IPS DF 6.9 (cell line): ENCODE measurements around the gene ID2.

Source experiments
- DNase-seq: peaks from one replicate; pipeline ENCODE4 v3.0.0-alpha.2; 2013; ENCODE audit warnings: low read depth, low spot score
- H3K27ac ChIP-seq: one replicate; pipeline ENCODE4 v1.5.1; 2013; ENCODE audit warnings: low read length, control low read depth
- H3K27me3 ChIP-seq: 2 replicates; pipeline ENCODE4 v1.6.1; 2013; ENCODE audit warnings: mild to moderate bottlenecking, low read length; ENCODE audit not compliant: control insufficient read depth, insufficient read depth
- H3K36me3 ChIP-seq: 2 replicates; pipeline ENCODE4 v1.6.1; 2013; ENCODE audit warnings: low read length; ENCODE audit not compliant: control insufficient read depth, insufficient read depth
- H3K4me1 ChIP-seq: 2 replicates; pipeline ENCODE4 v1.6.1; 2013; ENCODE audit warnings: low read length; ENCODE audit not compliant: control insufficient read depth, insufficient read depth
- H3K4me3 ChIP-seq: 2 replicates; pipeline ENCODE4 v1.5.1; 2013; ENCODE audit warnings: mild to moderate bottlenecking, low read length
- H3K9me3 ChIP-seq: 2 replicates; pipeline ENCODE4 v1.6.1; 2013; ENCODE audit warnings: low read length, inconsistent platforms; ENCODE audit not compliant: control insufficient read depth, insufficient read depth
- WGBS: extraction: QIAGEN DNeasy Blood & Tissue Kit; methylation state at CpG from one replicate; pipeline ENCODE4 v1.1.7; 2013; ENCODE audit warnings: mixed read lengths, missing lambda C conversion rate; ENCODE audit not compliant: insufficient read length, insufficient coverage; 5-methylcytosine and 5-hydroxymethylcytosine counted together

Gene ID2

DNA sequence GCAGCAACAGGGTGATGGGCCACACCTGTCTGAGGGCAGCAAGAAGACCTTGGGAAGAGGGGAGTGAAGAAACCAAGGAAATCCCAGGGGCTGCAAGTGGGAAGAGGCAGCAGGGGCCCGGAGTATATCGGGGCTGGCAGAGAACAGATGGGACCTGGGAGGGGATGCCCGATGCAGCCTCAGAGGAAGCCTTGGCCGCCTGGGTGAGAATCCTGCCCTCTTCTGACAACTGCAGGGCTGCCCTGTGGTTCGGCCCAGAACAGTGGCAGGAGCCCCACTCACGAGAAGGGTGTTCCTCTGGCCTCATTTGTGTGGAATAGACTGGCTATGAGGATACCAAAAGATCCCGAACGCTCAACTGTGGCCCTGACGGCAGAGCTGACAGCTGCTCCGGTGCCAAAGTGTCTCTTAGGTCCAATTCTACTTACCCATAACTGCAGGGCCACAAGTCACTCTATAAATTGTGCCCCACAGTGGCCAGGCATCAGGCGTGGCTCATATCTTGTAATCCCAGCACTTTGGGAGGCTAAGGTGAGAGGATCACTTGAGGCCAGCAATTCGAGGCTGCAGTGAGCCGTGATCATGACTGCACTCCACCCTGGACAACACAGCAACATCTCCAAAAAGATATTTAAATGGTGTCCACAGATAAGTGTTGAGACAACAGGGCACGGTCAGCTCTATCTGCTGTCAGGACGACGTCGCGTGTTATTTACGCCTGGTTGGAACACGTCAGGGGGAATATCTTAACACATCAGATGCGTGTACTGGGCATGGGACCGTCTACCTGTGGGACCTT is 23.6 kb upstream of the ID2 start:
- no peak for DNase-seq
- Histone ChIP-seq H3K9me3 (no peaks in the 10 kb centered on the region), H3K27me3 (no peaks in the 10 kb centered on the region), H3K4me3 (no peak overlapping the region), H3K27ac (no peak overlapping the region), H3K4me1 (no peaks in the 10 kb centered on the region), H3K36me3 (no peaks in the 10 kb centered on the region)
- WGBS, result no CpG with 5 or more reads among the region's 22 CpGs

DNA sequence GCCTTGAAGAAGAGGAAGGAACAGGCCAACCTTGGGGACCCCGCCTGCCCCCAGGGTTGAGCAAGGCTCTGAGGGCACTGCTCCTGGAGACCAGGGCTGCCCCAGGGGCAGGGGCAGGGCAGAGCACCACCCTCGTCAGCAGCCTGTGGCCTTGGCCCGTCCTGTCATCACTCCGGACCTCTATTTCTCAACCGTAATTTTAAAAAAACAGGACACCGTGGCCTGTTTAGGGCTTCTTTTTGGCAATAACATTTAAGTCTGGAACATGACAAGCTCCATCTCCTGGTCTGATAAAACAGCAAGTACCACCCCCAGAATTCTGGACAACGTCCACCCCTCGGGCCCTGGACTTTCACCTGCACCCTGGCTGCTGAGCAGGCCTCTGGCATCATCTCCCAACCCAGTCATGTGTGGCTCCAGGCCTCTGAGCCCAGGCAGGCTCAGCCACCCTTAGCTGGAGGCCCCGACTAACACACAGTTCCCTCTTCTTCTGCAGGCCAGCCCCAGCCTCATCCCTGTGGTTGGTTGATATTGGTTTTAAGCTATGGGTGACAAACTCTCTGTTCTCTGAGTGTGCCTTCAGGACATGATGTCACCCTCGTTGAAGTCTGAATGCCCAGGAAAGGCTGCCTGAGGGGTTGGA is 22.6 kb upstream of the ID2 start:
- no peak for DNase-seq

GRCh38 chr2:8659735-8660492 is 21.9 kb upstream of the ID2 start:
- H3K36me3 ChIP-seq, result no peaks in the 10 kb centered on the region
- no peak overlapping the region for H3K4me3 ChIP-seq
- no peak overlapping the region for H3K27ac ChIP-seq
- no peaks in the 10 kb centered on the region for H3K4me1 ChIP-seq
- no CpG with 5 or more reads among the region's 18 CpGs for WGBS
- H3K27me3 ChIP-seq, result no peaks in the 10 kb centered on the region
- H3K9me3 ChIP-seq, result no peaks in the 10 kb centered on the region
- no peak for DNase-seq

More for the DNA sequence above, 22.6 kb upstream of the ID2 start:
- H3K27me3 ChIP-seq, result no peaks in the 10 kb centered on the region
- H3K4me3 ChIP-seq, result no peak overlapping the region
- WGBS, result no CpG with 5 or more reads among the region's 10 CpGs
- H3K9me3 ChIP-seq, result no peaks in the 10 kb centered on the region
- H3K27ac ChIP-seq, result no peak overlapping the region
- H3K36me3 ChIP-seq, result no peaks in the 10 kb centered on the region
- H3K4me1 ChIP-seq, result no peaks in the 10 kb centered on the region

DNA sequence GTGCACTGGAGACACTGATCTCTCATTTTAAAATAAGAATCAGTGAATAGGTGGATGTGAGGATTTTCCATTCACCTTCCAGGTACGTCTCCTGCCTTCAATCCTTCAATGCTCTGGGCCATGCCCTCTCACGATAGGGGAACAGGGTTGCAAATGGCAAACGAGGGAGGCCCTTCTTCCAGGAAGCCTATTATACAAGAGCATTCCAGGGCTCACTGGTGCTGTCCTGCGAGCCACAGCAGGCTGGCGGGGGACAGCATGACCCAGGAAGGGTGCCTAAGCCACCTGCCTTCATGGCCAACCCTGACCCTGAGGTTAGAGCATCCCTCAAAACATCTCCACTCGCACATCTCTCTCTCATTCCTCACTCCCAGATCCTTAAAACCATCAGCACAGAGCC is 20.6 kb upstream of the ID2 start:
- no peak overlapping the region for H3K27ac ChIP-seq
- H3K36me3 ChIP-seq, result no peaks in the 10 kb centered on the region
- DNase-seq, result no peak
- H3K27me3 ChIP-seq, result no peaks in the 10 kb centered on the region
- no peak overlapping the region for H3K4me3 ChIP-seq
- H3K9me3 ChIP-seq, result no peaks in the 10 kb centered on the region
- no CpG with 5 or more reads among the region's 6 CpGs for WGBS
- H3K4me1 ChIP-seq, result no peaks in the 10 kb centered on the region

DNA sequence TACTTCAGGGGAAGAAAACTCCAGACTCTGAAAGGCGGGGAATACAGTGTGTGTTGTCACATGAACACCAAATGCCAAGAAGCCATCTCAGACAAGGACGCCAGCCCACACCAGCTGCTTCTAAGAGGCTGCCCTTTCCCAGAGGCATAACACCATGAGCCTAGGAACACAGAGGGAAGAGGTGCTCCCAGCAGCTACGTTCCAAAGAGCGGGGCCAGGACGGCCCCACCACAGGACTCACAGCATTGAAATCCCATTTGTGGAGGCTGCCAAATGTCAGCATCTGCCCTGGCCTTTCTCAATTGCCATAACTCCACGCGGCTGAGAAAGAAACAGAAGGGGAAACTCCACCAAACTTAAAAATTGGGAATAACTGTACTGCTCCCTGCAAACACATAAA is 20.1 kb upstream of the ID2 start:
- no peaks in the 10 kb centered on the region for H3K9me3 ChIP-seq
- no peak overlapping the region for H3K4me3 ChIP-seq
- H3K36me3 ChIP-seq, result no peaks in the 10 kb centered on the region
- DNase-seq, result no peak
- H3K4me1 ChIP-seq, result no peaks in the 10 kb centered on the region
- no peaks in the 10 kb centered on the region for H3K27me3 ChIP-seq
- no CpG with 5 or more reads among the region's 7 CpGs for WGBS
- H3K27ac ChIP-seq, result no peak overlapping the region

GRCh38 chr2:8662239-8662879 is 19.5 kb upstream of the ID2 start:
- H3K4me3 ChIP-seq, result no peak overlapping the region
- no peaks in the 10 kb centered on the region for H3K36me3 ChIP-seq
- DNase-seq, result no peak
- no CpG with 5 or more reads among the region's 10 CpGs for WGBS
- H3K4me1 ChIP-seq, result no peaks in the 10 kb centered on the region
- no peaks in the 10 kb centered on the region for H3K9me3 ChIP-seq
- no peaks in the 10 kb centered on the region for H3K27me3 ChIP-seq
- no peak overlapping the region for H3K27ac ChIP-seq

GRCh38 chr2:8663997-8664396 is 17.9 kb upstream of the ID2 start:
- Histone ChIP-seq H3K9me3 (no peaks in the 10 kb centered on the region), H3K36me3 (no peaks in the 10 kb centered on the region), H3K4me1 (no peaks in the 10 kb centered on the region), H3K4me3 (no peak overlapping the region), H3K27me3 (no peaks in the 10 kb centered on the region), H3K27ac (no peak overlapping the region)
- WGBS, result no CpG with 5 or more reads among the region's 13 CpGs
- no peak for DNase-seq

DNA sequence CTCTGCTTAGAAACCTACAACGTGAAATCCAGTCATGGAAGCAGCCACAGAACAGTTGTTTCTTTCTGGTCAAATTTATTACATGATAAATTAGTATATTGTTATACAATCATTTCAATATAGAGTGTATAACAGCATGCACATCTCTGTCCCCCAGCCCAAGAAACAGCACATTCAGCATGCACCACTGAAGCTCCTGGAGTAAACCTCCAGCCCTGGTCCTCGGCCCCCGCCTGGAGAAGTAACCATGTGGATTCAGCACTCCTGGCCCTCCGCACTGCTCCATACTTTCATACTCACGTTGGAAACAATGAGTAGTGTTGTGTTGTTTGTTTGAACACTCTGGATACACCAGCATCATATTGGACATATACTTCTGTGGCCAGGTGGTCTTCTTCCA is 15.3 kb upstream of the ID2 start:
- Histone ChIP-seq H3K4me1 (no peaks in the 10 kb centered on the region), H3K4me3 (no peak overlapping the region)

DNA sequence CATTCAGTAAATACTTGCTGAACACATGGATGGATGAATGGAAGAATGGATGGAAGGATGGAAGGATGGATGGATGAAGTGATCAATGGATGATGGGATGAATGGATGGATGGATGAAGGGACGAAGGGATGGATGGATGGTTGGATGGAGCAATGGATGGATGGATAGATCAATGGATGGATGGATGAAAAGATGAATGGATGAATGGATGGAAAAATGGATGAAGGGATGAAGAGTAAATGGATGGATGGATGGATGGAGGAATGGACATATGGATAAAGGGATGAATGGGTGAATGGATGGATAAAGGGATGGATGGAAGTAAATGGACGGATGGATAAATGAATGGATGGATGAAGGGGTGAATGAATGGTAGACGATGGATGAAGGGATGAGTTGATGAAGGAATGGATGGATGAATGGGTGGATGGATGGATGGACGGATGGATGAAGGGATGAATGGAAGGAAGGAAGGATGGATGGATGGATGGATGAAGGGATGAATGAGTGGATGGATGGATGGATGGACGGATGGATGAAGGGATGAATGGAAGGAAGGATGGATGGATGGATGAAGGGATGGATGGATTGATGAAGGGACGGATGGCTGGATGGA is 13.9 kb upstream of the ID2 start:
- no peak overlapping the region for H3K4me3 ChIP-seq
- no peak for DNase-seq
- H3K36me3 ChIP-seq, result no peaks in the 10 kb centered on the region
- no peak overlapping the region for H3K27ac ChIP-seq
- no peaks in the 10 kb centered on the region for H3K9me3 ChIP-seq
- 100% methylated on average over 6 of the region's 6 CpGs for WGBS
- no peaks in the 10 kb centered on the region for H3K27me3 ChIP-seq
- H3K4me1 ChIP-seq, result no peaks in the 10 kb centered on the region

More for the DNA sequence above, 15.3 kb upstream of the ID2 start:
- H3K27ac ChIP-seq, result no peak overlapping the region
- no peak for DNase-seq
- H3K9me3 ChIP-seq, result no peaks in the 10 kb centered on the region
- WGBS, result no CpG with 5 or more reads among the region's 5 CpGs
- H3K27me3 ChIP-seq, result no peaks in the 10 kb centered on the region
- H3K36me3 ChIP-seq, result no peaks in the 10 kb centered on the region
